Caco-2 (cell line): ENCODE data around the gene TTYH3. TPM values are rescaled to one million over a fixed set of nuclear protein-coding genes. Genes with fewer than 3 reads are reported as not detected.

Experiments used
- BruUV-seq: library from RNA; stranded (reverse); fragments of 400-500 nt; replicated peaks from 2 replicates; lab custom pipeline; 2021; lab: Mats Ljungman, UMichigan
- CTCF ChIA-PET: fragments of 300-600 bp; sonication (Branson Sonifier 250); formaldehyde crosslinking; loops from one replicate; lab custom pipeline; 2022; ENCODE audit warnings: antibody characterized with exemption; lab: Charles Lee
- POLR2A ChIA-PET: fragments of 300-600 bp; sonication (Branson Sonifier 250); formaldehyde crosslinking; loops from one replicate; lab custom pipeline; 2022; ENCODE audit warnings: antibody characterized with exemption; lab: Charles Lee
- DNase-seq, 2 experiments: peaks; one replicate each; pipeline versions ENCODE4 v3.0.0 to v3.0.0-alpha.2; 2020 to 2022
- H3K27me3 ChIP-seq: replicated peaks from 2 replicates; pipeline ENCODE4 v1.6.0; 2011; ENCODE audit warnings: low read length; ENCODE audit not compliant: control insufficient read depth, insufficient read depth
- H3K36me3 ChIP-seq: 2 replicates; pipeline ENCODE4 v1.5.1; 2011; ENCODE audit warnings: low read length; ENCODE audit not compliant: control insufficient read depth, insufficient read depth
- H3K4me1 ChIP-seq: fragments of 250-450 bp; sonication (Bioruptor Pico); 2 replicates; pipeline ENCODE4 v1.5.1; 2020; ENCODE audit warnings: mild to moderate bottlenecking
- H3K4me3 ChIP-seq: 2 replicates; pipeline ENCODE4 v1.5.1; 2011; ENCODE audit warnings: low read depth, mild to moderate bottlenecking, control low read depth, low read length
- H3K9me3 ChIP-seq: fragments of 250-450 bp; sonication (Bioruptor Pico); 2 replicates; pipeline ENCODE4 v1.5.1; 2020; ENCODE audit warnings: mild to moderate bottlenecking, moderate library complexity
- H3K27ac Mint-ChIP-seq: one replicate; pipeline ENCODE4 v1.8.0; 2022; ENCODE audit warnings: mixed read lengths; ENCODE audit not compliant: unreplicated experiment
- H3K27me3 Mint-ChIP-seq: one replicate; pipeline ENCODE4 v1.8.0; 2022; ENCODE audit warnings: mixed read lengths; ENCODE audit not compliant: insufficient read depth, unreplicated experiment
- H3K36me3 Mint-ChIP-seq: one replicate; pipeline ENCODE4 v1.8.0; 2022; ENCODE audit warnings: mild to moderate bottlenecking, mixed read lengths; ENCODE audit not compliant: insufficient read depth, unreplicated experiment
- H3K4me1 Mint-ChIP-seq: one replicate; pipeline ENCODE4 v1.8.0; 2022; ENCODE audit warnings: low read depth, mixed read lengths; ENCODE audit not compliant: unreplicated experiment
- H3K4me3 Mint-ChIP-seq: one replicate; pipeline ENCODE4 v1.8.0; 2022; ENCODE audit warnings: mild to moderate bottlenecking, moderate library complexity, mixed read lengths; ENCODE audit not compliant: unreplicated experiment
- H3K9me3 Mint-ChIP-seq: one replicate; pipeline ENCODE4 v1.8.0; 2022; ENCODE audit warnings: mixed read lengths; ENCODE audit not compliant: unreplicated experiment
- CTCF ChIP-seq, 2 experiments: fragments of 200-600 bp in 1 of 2; IDR thresholded peaks; 1 replicate in 1 of 2; 2 replicates in 1 of 2; pipeline versions ENCODE4 v1.5.1 to v1.8.0; 2011 to 2022; ENCODE audit warnings: antibody characterized with exemption in 1 of 2, control low read depth in 1 of 2, inconsistent platforms in 1 of 2, low read depth in 1 of 2, low read length in 1 of 2, mild to moderate bottlenecking in 1 of 2, moderate library complexity in 1 of 2; ENCODE audit not compliant: insufficient read depth in 1 of 2, severe bottlenecking in 1 of 2, unreplicated experiment in 1 of 2
- intact Hi-C: fragments of 100-400 bp; cut with micrococcal nuclease; formaldehyde crosslinking; loops from one replicate; pipeline ENCODE4 v1.10.0; 2022; ENCODE audit not compliant: unreplicated experiment
- total RNA-seq: library from RNA; stranded (reverse); gene quantifications from 2 replicates; pipeline ENCODE4 v1.2.3, GENCODE V29; 2022

TTYH3 gene
- total RNA-seq, 1 experiment from 2014 or later = 57.3 TPM

DNA sequence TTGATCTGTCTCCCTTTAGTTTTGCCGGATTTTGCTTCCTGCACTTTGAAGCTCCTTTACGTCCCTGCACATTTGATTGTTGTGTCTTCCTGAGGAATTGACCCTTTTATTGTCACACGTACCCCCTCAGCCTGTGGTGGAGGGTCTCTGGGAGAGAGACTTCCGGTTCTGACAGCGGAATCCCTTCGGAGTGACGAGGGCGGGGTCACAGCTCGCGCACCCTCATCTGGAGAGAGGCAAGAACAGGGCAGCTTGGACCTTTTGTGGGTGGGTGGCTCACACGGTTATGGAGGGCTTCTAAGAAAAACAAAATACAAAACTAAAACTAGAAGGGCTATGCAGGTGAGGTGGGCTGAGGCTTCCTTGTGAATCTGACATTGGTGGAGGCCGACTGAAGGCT is 82.2 kb downstream of the TTYH3 start:
- POLR2A ChIA-PET = no interaction called here
- intact Hi-C loops = no loop called here
- Mint-ChIP-seq H3K27me3 (no peaks in the 10 kb centered on the region), H3K9me3 (no peaks in the 10 kb centered on the region), H3K4me3 (no peak overlapping the region), H3K36me3 (peaks cover 56% of the 10 kb centered on the region), H3K4me1 (peaks cover 8% of the 10 kb centered on the region), H3K27ac (no peak overlapping the region)
- Histone ChIP-seq H3K4me3 (no peak overlapping the region), H3K36me3 (no peaks in the 10 kb centered on the region), H3K9me3 (no peaks in the 10 kb centered on the region), H3K4me1 (no peaks in the 10 kb centered on the region), H3K27me3 (no peaks in the 10 kb centered on the region)
- CTCF ChIA-PET = interaction anchor here (1.0 kb wide), 1 partner anchor 43 kb away, joined by 4 read pairs; no protein-coding TSS in a partner anchor
- no peak for DNase-seq
- no TSS peak for BruUV-seq
- TF ChIP-seq CTCF (IDR thresholded peaks at IDR 0.05; ENCODE audit: insufficient read depth in 1 of 2, low read depth in 1 of 2, low read length in 1 of 2, severe bottlenecking in 1 of 2, unreplicated experiment in 1 of 2) = no peak

Other genes with a start within 250 kb of the TTYH3 start
- 26.0 and 28.0 TPM in 2 replicates for gene CHST12, start 228.4 kb upstream of the TTYH3 start, total RNA-seq
- gene GRIFIN, start 155.6 kb upstream of the TTYH3 start, total RNA-seq = not detected in 2 replicates
- 4.5 and 5.1 TPM in 2 replicates for gene LFNG, start 112.2 kb upstream of the TTYH3 start, total RNA-seq
- gene BRAT1, start 76.5 kb upstream of the TTYH3 start, total RNA-seq = 33.2 and 33.5 TPM in 2 replicates
- gene IQCE, start 73.0 kb upstream of the TTYH3 start, total RNA-seq = 13.4 and 18.7 TPM in 2 replicates
- 0.07 and 0.11 TPM in 2 replicates for gene AMZ1, start 56.2 kb downstream of the TTYH3 start, total RNA-seq
- gene GNA12, start 212.3 kb downstream of the TTYH3 start, total RNA-seq = 59.3 and 63.8 TPM in 2 replicates